ENCODE results near the gene PYCR2. TPM values are rescaled to one million over a fixed set of nuclear protein-coding genes. Genes with fewer than 3 reads are reported as not detected.

Gene PYCR2
- total RNA-seq, 1 donor from 2014 or later: 44.5 TPM

DNA sequence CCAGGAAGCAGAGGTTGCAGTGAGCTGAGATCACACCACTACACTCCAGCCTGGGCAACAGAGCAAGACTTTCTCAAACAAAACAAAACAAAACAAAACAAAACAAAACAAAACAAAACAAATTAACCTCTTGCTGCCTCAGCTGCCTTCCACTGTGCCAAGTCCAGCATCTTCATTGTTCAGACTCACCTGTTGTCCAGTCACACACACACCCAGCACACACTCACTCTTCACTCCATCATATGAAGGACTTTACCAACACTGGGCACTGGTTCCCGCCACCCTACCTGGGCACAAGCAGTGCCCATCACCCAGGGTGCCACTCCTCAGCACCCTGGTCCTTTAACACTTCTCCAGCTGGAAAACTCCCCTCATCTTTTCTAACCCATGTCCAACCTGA lies 14.6 kb downstream of the PYCR2 start:
- Mint-ChIP-seq H3K36me3 (ENCODE audit: low read depth, unreplicated experiment) (no peaks in the 10 kb centered on the region), H3K27ac (ENCODE audit: unreplicated experiment) (peak overlapping the region; percentile 21), H3K4me3 (ENCODE audit: unreplicated experiment) (no peak overlapping the region), H3K9me3 (ENCODE audit: unreplicated experiment) (no peaks in the 10 kb centered on the region), H3K4me1 (ENCODE audit: unreplicated experiment) (peaks cover 15% of the 10 kb centered on the region), H3K27me3 (ENCODE audit: unreplicated experiment) (peaks cover 10% of the 10 kb centered on the region)
- TF ChIP-seq, protein P1, sequence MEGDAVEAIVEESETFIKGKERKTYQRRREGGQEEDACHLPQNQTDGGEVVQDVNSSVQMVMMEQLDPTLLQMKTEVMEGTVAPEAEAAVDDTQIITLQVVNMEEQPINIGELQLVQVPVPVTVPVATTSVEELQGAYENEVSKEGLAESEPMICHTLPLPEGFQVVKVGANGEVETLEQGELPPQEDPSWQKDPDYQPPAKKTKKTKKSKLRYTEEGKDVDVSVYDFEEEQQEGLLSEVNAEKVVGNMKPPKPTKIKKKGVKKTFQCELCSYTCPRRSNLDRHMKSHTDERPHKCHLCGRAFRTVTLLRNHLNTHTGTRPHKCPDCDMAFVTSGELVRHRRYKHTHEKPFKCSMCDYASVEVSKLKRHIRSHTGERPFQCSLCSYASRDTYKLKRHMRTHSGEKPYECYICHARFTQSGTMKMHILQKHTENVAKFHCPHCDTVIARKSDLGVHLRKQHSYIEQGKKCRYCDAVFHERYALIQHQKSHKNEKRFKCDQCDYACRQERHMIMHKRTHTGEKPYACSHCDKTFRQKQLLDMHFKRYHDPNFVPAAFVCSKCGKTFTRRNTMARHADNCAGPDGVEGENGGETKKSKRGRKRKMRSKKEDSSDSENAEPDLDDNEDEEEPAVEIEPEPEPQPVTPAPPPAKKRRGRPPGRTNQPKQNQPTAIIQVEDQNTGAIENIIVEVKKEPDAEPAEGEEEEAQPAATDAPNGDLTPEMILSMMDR (IDR thresholded peaks at IDR 0.05; ENCODE audit: unreplicated experiment): no peak
- no peak for DNase-seq (ENCODE audit: low spot score)

- Mint-ChIP-seq H3K9me3 (ENCODE audit: unreplicated experiment) (no peaks in the 10 kb centered on the region), H3K4me3 (ENCODE audit: unreplicated experiment) (no peak overlapping the region), H3K27me3 (ENCODE audit: unreplicated experiment) (peaks cover 13% of the 10 kb centered on the region), H3K4me1 (ENCODE audit: unreplicated experiment) (peaks cover 15% of the 10 kb centered on the region), H3K36me3 (ENCODE audit: low read depth, unreplicated experiment) (no peaks in the 10 kb centered on the region), H3K27ac (ENCODE audit: unreplicated experiment) (no peak overlapping the region)
- DNase-seq (ENCODE audit: low spot score): no peak
- TF ChIP-seq, protein P1 (IDR thresholded peaks at IDR 0.05; ENCODE audit: unreplicated experiment): no peak
Measured at GRCh38 chr1:225908773-225909172, 15.3 kb downstream of the PYCR2 start.

DNA sequence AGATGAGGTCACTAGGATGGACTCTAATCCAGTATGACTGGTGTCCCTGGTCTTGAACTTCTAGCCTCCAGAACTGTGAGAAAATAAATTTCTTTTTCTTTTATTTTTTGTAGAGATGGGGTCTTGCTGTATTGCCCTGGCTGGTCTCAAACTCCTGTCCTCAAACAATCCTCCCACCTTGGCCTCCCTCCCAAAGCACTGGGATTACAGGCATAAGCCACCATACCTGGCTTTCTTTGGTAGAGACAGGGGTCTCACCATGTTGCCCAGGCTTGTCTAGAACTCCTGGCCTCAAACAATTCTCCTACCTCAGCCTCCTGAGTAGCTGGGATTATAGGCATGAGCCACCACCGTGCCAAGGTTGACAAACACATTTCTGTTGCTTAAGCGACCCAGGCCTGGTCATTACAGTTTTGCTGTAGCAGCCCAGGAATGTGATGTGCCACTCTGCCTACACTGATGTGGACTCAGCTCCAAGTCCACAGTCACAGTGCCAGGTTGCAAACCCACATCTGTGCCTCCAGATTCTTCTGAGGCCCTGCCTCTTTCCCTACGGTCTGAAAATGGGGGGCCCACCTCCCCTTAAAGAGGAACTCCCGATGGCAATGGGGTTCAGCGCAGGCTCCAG lies 15.9 kb downstream of the PYCR2 start:
- H3K9me3 Mint-ChIP-seq (ENCODE audit: unreplicated experiment): no peaks in the 10 kb centered on the region
- peaks cover 13% of the 10 kb centered on the region for H3K27me3 Mint-ChIP-seq (ENCODE audit: unreplicated experiment)
- no peak overlapping the region for H3K27ac Mint-ChIP-seq (ENCODE audit: unreplicated experiment)
- peaks cover 15% of the 10 kb centered on the region for H3K4me1 Mint-ChIP-seq (ENCODE audit: unreplicated experiment)
- no peaks in the 10 kb centered on the region for H3K36me3 Mint-ChIP-seq (ENCODE audit: low read depth, unreplicated experiment)
- H3K4me3 Mint-ChIP-seq (ENCODE audit: unreplicated experiment): no peak overlapping the region
- TF ChIP-seq, protein P1 (IDR thresholded peaks at IDR 0.05; ENCODE audit: unreplicated experiment): no peak
- no peak for DNase-seq (ENCODE audit: low spot score)

GRCh38 chr1:225907341-225907740 lies 16.7 kb downstream of the PYCR2 start:
- Mint-ChIP-seq H3K4me3 (ENCODE audit: unreplicated experiment) (no peak overlapping the region), H3K27me3 (ENCODE audit: unreplicated experiment) (peaks cover 13% of the 10 kb centered on the region), H3K4me1 (ENCODE audit: unreplicated experiment) (peaks cover 15% of the 10 kb centered on the region), H3K9me3 (ENCODE audit: unreplicated experiment) (no peaks in the 10 kb centered on the region), H3K27ac (ENCODE audit: unreplicated experiment) (no peak overlapping the region), H3K36me3 (ENCODE audit: low read depth, unreplicated experiment) (no peaks in the 10 kb centered on the region)
- no peak for DNase-seq (ENCODE audit: low spot score)
- TF ChIP-seq, protein P1 (IDR thresholded peaks at IDR 0.05; ENCODE audit: unreplicated experiment): no peak

DNA sequence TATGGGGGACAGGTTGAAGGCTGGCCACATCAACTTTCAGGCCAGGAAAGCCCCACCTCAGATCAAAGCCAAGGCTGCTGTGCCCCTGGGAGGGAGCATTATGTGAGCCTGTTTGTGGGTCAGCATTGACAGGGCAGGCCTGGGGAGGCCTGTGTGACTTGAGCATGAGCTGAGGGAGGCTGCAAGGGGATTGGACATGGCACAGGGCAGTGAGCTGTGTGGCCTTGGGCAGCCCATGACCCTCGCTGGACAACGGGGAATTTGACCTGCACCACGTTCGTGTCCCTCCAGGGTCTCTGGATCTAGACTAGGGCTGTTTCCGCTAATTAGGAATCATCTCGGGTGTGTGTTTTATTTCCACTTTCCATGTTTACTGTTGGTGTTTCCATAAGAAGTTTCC lies 17.6 kb downstream of the PYCR2 start:
- no peak for DNase-seq (ENCODE audit: low spot score)
- Mint-ChIP-seq H3K4me3 (ENCODE audit: unreplicated experiment) (no peak overlapping the region), H3K27me3 (ENCODE audit: unreplicated experiment) (peaks cover 13% of the 10 kb centered on the region), H3K9me3 (ENCODE audit: unreplicated experiment) (no peaks in the 10 kb centered on the region), H3K36me3 (ENCODE audit: low read depth, unreplicated experiment) (no peaks in the 10 kb centered on the region), H3K4me1 (ENCODE audit: unreplicated experiment) (peaks cover 15% of the 10 kb centered on the region), H3K27ac (ENCODE audit: unreplicated experiment) (no peak overlapping the region)
- TF ChIP-seq, protein P1 (IDR thresholded peaks at IDR 0.05; ENCODE audit: unreplicated experiment): no peak

All from endothelial cell (in vitro differentiated cells).